ENCODE results near the gene GNL3. TPM values are rescaled to one million over a fixed set of nuclear protein-coding genes. Genes with fewer than 3 reads are reported as not detected.

GNL3 gene
- polyA plus RNA-seq, 2 of the 4 experiments (the other 2 are of a cell fraction), result 125 to 139 TPM

DNA sequence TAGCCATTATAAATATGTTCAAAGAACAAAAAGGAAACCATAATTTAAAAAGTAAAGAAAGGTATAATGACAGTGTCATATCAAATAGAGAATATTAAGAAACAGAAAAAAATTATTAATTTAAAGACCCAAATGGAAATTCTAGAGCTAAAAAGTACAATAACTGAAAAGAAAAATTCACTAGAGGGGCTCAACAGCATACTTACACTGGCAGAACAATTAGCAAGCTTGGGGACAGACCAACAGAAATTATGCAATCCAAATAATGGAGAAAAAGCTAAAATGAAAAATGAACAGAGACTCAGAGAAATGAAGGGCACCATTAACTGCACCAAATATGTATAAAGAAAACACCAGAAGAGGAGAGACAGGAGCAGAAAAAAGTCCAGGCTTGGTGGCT is 33.8 kb downstream of the GNL3 start:
- no peak for TF ChIP-seq CHD4 (IDR thresholded peaks at IDR 0.05; ENCODE audit: borderline replicate concordance)
- H3K27ac ChIP-seq, result no peak overlapping the region
- FAIRE-seq, result no peak
- ATAC-seq, result no peak
- DNase-seq (ENCODE audit: low read depth in 1 of 2, low spot score in 1 of 2), result no peak
- ChIA-PET CTCF (no interaction called here), POLR2A (interaction anchor here (1.1 kb wide), 1 partner anchor 14 kb away, joined by 3 read pairs; the partner anchor contains the start of genes GLT8D1 and SPCS1)
- no peak overlapping the region for H3K4me2 ChIP-seq
- H3K4me3 ChIP-seq, result no peak overlapping the region
- H3K4me1 ChIP-seq, result no peaks in the 10 kb centered on the region
- H3K9me3 ChIP-seq, result no peaks in the 10 kb centered on the region

DNA sequence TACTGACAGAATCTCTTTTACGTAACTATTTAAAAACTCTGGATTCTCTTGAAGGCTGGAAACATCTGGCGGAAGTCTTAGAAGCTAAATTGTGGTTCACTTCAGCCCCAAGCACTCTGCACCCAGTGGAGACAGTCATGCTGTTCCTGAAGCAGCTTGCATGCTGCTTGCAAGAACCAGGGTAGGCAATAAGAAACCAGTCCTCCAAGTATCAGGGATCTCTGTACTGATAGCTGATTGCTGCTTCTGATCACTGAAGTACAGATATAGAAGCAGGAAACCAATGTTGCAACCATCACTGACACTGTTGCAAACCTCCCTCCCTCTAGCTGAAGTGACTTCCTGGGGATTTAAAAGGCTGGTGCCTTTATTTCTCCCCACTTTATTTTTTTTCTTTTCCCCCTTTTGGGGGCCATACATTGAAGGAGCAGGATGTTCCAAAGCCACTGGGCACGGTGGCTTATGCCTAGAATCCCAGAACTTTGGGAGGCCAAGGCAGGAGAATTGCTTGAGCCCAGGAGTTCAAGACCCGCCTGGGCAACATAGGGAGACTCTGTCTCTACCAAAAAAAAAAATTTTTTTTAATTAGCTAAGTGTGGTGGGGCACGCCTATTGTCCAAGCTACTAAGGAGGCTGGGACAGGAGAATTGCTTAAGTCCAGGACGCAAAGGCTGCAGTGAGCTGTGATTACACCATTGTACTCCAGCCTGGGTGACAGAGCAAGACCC is 35.3 kb downstream of the GNL3 start:
- H3K27ac ChIP-seq, result no peak overlapping the region
- WGBS (ENCODE audit: missing lambda C conversion rate), result 89% methylated on average over 6 of the region's 6 CpGs
- no peak overlapping the region for H3K4me3 ChIP-seq
- no peak for ATAC-seq
- H3K4me1 ChIP-seq, result no peaks in the 10 kb centered on the region
- CTCF ChIA-PET, result no interaction called here
- TF ChIP-seq RFX5 (IDR thresholded peaks at IDR 0.05) (no peak), RCOR1 (IDR thresholded peaks at IDR 0.05; ENCODE audit: low read depth, low read length) (no peak), ZFP36 (IDR thresholded peaks at IDR 0.05; ENCODE audit: borderline replicate concordance, partially characterized antibody) (no peak), NPAS2 (CRISPR knock-in tag; IDR thresholded peaks at IDR 0.05; ENCODE audit: borderline replicate concordance) (no peak), HOXB5 (CRISPR knock-in tag; IDR thresholded peaks at IDR 0.05) (no peak), SMC3 (IDR thresholded peaks at IDR 0.05) (no peak), KDM1A (IDR thresholded peaks at IDR 0.05; ENCODE audit: low read depth) (no peak), POLR2A (IDR thresholded peaks at IDR 0.05; ENCODE audit: low read length) (no peak), KDM5A (IDR thresholded peaks at IDR 0.05) (no peak), POLR2AphosphoS2 (conservative IDR thresholded peaks at IDR 0.05; ENCODE audit: low read length) (no peak)
- TF ChIP-seq, protein P1, sequence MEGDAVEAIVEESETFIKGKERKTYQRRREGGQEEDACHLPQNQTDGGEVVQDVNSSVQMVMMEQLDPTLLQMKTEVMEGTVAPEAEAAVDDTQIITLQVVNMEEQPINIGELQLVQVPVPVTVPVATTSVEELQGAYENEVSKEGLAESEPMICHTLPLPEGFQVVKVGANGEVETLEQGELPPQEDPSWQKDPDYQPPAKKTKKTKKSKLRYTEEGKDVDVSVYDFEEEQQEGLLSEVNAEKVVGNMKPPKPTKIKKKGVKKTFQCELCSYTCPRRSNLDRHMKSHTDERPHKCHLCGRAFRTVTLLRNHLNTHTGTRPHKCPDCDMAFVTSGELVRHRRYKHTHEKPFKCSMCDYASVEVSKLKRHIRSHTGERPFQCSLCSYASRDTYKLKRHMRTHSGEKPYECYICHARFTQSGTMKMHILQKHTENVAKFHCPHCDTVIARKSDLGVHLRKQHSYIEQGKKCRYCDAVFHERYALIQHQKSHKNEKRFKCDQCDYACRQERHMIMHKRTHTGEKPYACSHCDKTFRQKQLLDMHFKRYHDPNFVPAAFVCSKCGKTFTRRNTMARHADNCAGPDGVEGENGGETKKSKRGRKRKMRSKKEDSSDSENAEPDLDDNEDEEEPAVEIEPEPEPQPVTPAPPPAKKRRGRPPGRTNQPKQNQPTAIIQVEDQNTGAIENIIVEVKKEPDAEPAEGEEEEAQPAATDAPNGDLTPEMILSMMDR (IDR thresholded peaks at IDR 0.05), result no peak
- TF ChIP-seq, protein P2, sequence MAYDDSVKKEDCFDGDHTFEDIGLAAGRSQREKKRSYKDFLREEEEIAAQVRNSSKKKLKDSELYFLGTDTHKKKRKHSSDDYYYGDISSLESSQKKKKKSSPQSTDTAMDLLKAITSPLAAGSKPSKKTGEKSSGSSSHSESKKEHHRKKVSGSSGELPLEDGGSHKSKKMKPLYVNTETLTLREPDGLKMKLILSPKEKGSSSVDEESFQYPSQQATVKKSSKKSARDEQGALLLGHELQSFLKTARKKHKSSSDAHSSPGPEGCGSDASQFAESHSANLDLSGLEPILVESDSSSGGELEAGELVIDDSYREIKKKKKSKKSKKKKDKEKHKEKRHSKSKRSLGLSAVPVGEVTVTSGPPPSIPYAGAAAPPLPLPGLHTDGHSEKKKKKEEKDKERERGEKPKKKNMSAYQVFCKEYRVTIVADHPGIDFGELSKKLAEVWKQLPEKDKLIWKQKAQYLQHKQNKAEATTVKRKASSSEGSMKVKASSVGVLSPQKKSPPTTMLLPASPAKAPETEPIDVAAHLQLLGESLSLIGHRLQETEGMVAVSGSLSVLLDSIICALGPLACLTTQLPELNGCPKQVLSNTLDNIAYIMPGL (CRISPR knock-in tag; IDR thresholded peaks at IDR 0.05; ENCODE audit: borderline replicate concordance), result no peak
- H3K4me2 ChIP-seq, result no peak overlapping the region
- FAIRE-seq, result no peak
- POLR2A ChIA-PET, result interaction anchor here (0.7 kb wide), 1 partner anchor 9 kb away, joined by 4 read pairs; no protein-coding TSS in a partner anchor
- H3K9me3 ChIP-seq, result no peaks in the 10 kb centered on the region
- DNase-seq (ENCODE audit: low read depth in 1 of 2, low spot score in 1 of 2), result no peak

DNA sequence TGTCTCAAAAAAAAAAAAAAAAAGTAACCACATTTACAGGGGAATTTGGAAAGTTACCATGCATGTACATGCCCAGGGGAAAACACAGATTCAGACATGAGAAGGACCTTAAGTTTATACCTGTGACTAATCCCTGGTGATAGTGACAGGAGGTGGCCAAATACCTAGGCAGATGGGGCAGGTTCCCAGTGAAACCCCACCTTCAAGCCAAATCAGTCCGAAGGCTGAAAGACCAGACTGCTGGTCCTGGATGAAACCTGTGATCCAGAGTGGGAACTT is 35.8 kb downstream of the GNL3 start:
- Histone ChIP-seq H3K9me3 (no peaks in the 10 kb centered on the region), H3K27ac (no peak overlapping the region), H3K4me1 (no peaks in the 10 kb centered on the region), H3K4me2 (no peak overlapping the region), H3K4me3 (no peak overlapping the region)
- 100% methylated on average over 1 of the region's 1 CpG for whole genome bisulfite sequencing (ENCODE audit: missing lambda C conversion rate)
- TF ChIP-seq CBX2 (IDR thresholded peaks at IDR 0.05; ENCODE audit: borderline replicate concordance, low read depth), result no peak
- no peak for TF ChIP-seq HDAC2 (IDR thresholded peaks at IDR 0.05)
- TF ChIP-seq ZFP36 (IDR thresholded peaks at IDR 0.05; ENCODE audit: borderline replicate concordance, partially characterized antibody), result no peak
- no peak for TF ChIP-seq POLR2A (IDR thresholded peaks at IDR 0.05; ENCODE audit: low read length)
- TF ChIP-seq ZNF302 (CRISPR knock-in tag; IDR thresholded peaks at IDR 0.05), result no peak
- no peak for TF ChIP-seq FOXS1 (CRISPR knock-in tag; IDR thresholded peaks at IDR 0.05)
- DNase-seq (ENCODE audit: low read depth in 1 of 2, low spot score in 1 of 2) (no peak), ATAC-seq (no peak), FAIRE-seq (no peak)
- ChIA-PET POLR2A (no interaction called here), CTCF (no interaction called here)

DNA sequence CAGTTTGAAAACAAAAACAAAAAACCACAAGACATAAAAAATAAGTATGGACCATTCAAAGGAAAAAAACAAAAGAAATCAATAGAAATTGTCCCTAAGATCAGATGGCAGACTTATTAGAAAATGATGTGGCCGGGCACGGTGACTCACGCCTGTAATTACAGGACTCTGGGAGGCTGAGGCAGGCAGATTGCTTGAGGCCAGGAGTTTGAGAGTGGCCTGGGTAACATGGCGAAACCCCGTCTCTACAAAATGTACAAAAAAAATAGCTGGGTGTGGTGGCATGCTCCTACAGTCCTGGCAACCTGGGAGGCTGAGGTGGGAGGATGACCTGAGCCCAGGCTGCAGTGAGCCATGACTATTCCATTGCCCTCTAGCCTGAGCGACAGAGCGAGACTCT is 36.7 kb downstream of the GNL3 start:
- CTCF ChIA-PET, result no interaction called here
- no peak for ATAC-seq
- 93% methylated on average over 7 of the region's 7 CpGs for WGBS (ENCODE audit: missing lambda C conversion rate)
- no peak for DNase-seq (ENCODE audit: low read depth in 1 of 2, low spot score in 1 of 2)
- Histone ChIP-seq H3K4me2 (no peak overlapping the region), H3K9me3 (no peaks in the 10 kb centered on the region), H3K4me1 (no peaks in the 10 kb centered on the region), H3K27ac (no peak overlapping the region), H3K4me3 (no peak overlapping the region)
- no peak for FAIRE-seq
- POLR2A ChIA-PET, result no interaction called here
- no peak for TF ChIP-seq RFX5 (IDR thresholded peaks at IDR 0.05)
- no peak for TF ChIP-seq NR3C1 (IDR thresholded peaks at IDR 0.05)
- no peak for TF ChIP-seq RCOR1 (IDR thresholded peaks at IDR 0.05; ENCODE audit: low read depth, low read length)
- no peak for TF ChIP-seq CBX2 (IDR thresholded peaks at IDR 0.05; ENCODE audit: borderline replicate concordance, low read depth)
- TF ChIP-seq, protein P3, sequence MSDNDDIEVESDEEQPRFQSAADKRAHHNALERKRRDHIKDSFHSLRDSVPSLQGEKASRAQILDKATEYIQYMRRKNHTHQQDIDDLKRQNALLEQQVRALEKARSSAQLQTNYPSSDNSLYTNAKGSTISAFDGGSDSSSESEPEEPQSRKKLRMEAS (IDR thresholded peaks at IDR 0.05), result no peak
- TF ChIP-seq JUNB (IDR thresholded peaks at IDR 0.05), result no peak
- TF ChIP-seq TP53 (CRISPR knock-in tag; IDR thresholded peaks at IDR 0.05), result no peak
- no peak for TF ChIP-seq TFCP2L1 (CRISPR knock-in tag; IDR thresholded peaks at IDR 0.05)
- no peak for TF ChIP-seq EP300 (IDR thresholded peaks at IDR 0.05)
- TF ChIP-seq BHLHE40 (IDR thresholded peaks at IDR 0.05; ENCODE audit: low read depth, low read length), result no peak
- TF ChIP-seq, protein P2 (CRISPR knock-in tag; IDR thresholded peaks at IDR 0.05; ENCODE audit: borderline replicate concordance), result no peak
- no peak for TF ChIP-seq RAD21 (conservative IDR thresholded peaks at IDR 0.05 in 1 of 2, IDR thresholded peaks at IDR 0.05 in 1 of 2)
- TF ChIP-seq, protein P4, sequence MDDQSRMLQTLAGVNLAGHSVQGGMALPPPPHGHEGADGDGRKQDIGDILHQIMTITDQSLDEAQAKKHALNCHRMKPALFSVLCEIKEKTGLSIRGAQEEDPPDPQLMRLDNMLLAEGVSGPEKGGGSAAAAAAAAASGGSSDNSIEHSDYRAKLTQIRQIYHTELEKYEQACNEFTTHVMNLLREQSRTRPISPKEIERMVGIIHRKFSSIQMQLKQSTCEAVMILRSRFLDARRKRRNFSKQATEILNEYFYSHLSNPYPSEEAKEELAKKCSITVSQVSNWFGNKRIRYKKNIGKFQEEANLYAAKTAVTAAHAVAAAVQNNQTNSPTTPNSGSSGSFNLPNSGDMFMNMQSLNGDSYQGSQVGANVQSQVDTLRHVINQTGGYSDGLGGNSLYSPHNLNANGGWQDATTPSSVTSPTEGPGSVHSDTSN (IDR thresholded peaks at IDR 0.05), result no peak

Data from A549 (cell line).